Keratinocyte (primary cell): ENCODE results near the gene RHOBTB3. TPM values are rescaled to one million over a fixed set of nuclear protein-coding genes. Genes with fewer than 3 reads are reported as not detected.
"Not testable (repeated sequence)": the region's sequence is repeated elsewhere in the genome, so short reads cannot be mapped to it uniquely, and the experiment has no call there.

Experiments
- DNase-seq: peaks from one replicate; pipeline ENCODE4 v3.0.0-alpha.2; 2011; ENCODE audit warnings: low read depth, missing footprints, low spot score
- FAIRE-seq: peaks from 2 replicates; lab custom pipeline; 2011; peaks lifted over from hg19 to GRCh38; lab: Jason Lieb, UNC
- H2AFZ ChIP-seq: 2 replicates; pipeline ENCODE4 v1.6.0; 2012; ENCODE audit warnings: low read length, control low read depth, inconsistent platforms; ENCODE audit not compliant: control insufficient read depth
- H3K27ac ChIP-seq: 2 replicates; pipeline ENCODE4 v1.5.1; 2011; ENCODE audit warnings: low read length; ENCODE audit not compliant: control insufficient read depth, insufficient read depth
- H3K27me3 ChIP-seq: 3 replicates; pipeline ENCODE4 v1.6.0; 2011; ENCODE audit warnings: low read length; ENCODE audit not compliant: control insufficient read depth, insufficient read depth; ENCODE audit errors: extremely low read depth
- H3K36me3 ChIP-seq, 2 experiments: 2 replicates in 1 of 2; 3 replicates in 1 of 2; pipeline ENCODE4 v1.5.1; 2011; ENCODE audit warnings: low read length in 2 of 2, mild to moderate bottlenecking in 1 of 2; ENCODE audit not compliant: control insufficient read depth in 2 of 2, insufficient read depth in 2 of 2; ENCODE audit errors: extremely low read depth in 1 of 2
- H3K4me1 ChIP-seq: 3 replicates; pipeline ENCODE4 v1.5.1; 2011; ENCODE audit warnings: low read length; ENCODE audit not compliant: control insufficient read depth, insufficient read depth; ENCODE audit errors: extremely low read depth
- H3K4me2 ChIP-seq: 3 replicates; pipeline ENCODE4 v1.6.0; 2011; ENCODE audit warnings: low read depth, low read length; ENCODE audit not compliant: control insufficient read depth, insufficient read depth; ENCODE audit errors: extremely low read depth
- H3K4me3 ChIP-seq, 3 experiments: fragments of 200-600 bp in 1 of 3; sonication (generic) in 1 of 3; 2 replicates in 2 of 3; 3 replicates in 1 of 3; pipeline ENCODE4 v1.5.1; 2011 to 2016; ENCODE audit warnings: low read length in 3 of 3, mild to moderate bottlenecking in 3 of 3, control low read depth in 2 of 3, inconsistent platforms in 1 of 3, low read depth in 1 of 3, mixed read lengths in 1 of 3, mixed run types in 1 of 3, moderate library complexity in 1 of 3; ENCODE audit not compliant: control insufficient read depth in 2 of 3, insufficient read depth in 2 of 3; ENCODE audit errors: extremely low read depth in 1 of 3
- H3K79me2 ChIP-seq: 2 replicates; pipeline ENCODE4 v1.6.0; 2012; ENCODE audit warnings: low read length; ENCODE audit not compliant: control insufficient read depth, insufficient read depth
- H3K9ac ChIP-seq: 3 replicates; pipeline ENCODE4 v1.6.0; 2011; ENCODE audit warnings: low read length; ENCODE audit not compliant: control insufficient read depth, insufficient read depth; ENCODE audit errors: extremely low read depth
- H3K9me1 ChIP-seq: 3 replicates; pipeline ENCODE4 v1.6.0; 2011; ENCODE audit warnings: low read length; ENCODE audit not compliant: control insufficient read depth, insufficient read depth; ENCODE audit errors: extremely low read depth
- H3K9me3 ChIP-seq: 2 replicates; pipeline ENCODE4 v1.5.1; 2012; ENCODE audit warnings: low read depth, low read length; ENCODE audit not compliant: control insufficient read depth
- H4K20me1 ChIP-seq: 3 replicates; pipeline ENCODE4 v1.6.0; 2011; ENCODE audit warnings: low read length; ENCODE audit not compliant: control insufficient read depth, insufficient read depth; ENCODE audit errors: extremely low read depth
- EZH2 ChIP-seq: IDR thresholded peaks from one replicate; pipeline ENCODE4 v1.6.1; 2012; ENCODE audit warnings: inconsistent platforms, mild to moderate bottlenecking, low read length, moderate library complexity
- dilution Hi-C: fragments of 300-500 bp; cut with MboI; formaldehyde crosslinking; loops from one replicate; pipeline ENCODE4 v1.7.0; 2020; ENCODE audit warnings: low sequenced_read_pairs; ENCODE audit not compliant: extremely low pct_ligation_motif_present
- polyA plus RNA-seq, 5 experiments: library from polyadenylated mRNA; depleted of rRNA in 3 of 5; stranded (reverse) in 3 of 5; stranded (forward) in 1 of 5; unstranded in 1 of 5; fragments of >200 nt; gene quantifications; 1 replicate in 1 of 5; 2 replicates in 3 of 5; 3 replicates in 1 of 5; pipeline versions ENCODE4 v1.2.1 to v1.2.3, GENCODE V29; 2011 to 2012; ENCODE audit warnings: missing spikeins in 2 of 5, low read depth in 1 of 5, low replicate concordance in 1 of 5
- TF ChIP-seq, protein P1 (sequence below), 3 experiments: IDR thresholded peaks in 1 of 3; conservative IDR thresholded peaks in 1 of 3; optimal IDR thresholded peaks in 1 of 3; 2 replicates in 2 of 3; 3 replicates in 1 of 3; pipeline versions ENCODE3 to v1.5.1; 2011; ENCODE audit warnings: low read length in 3 of 3, mild to moderate bottlenecking in 3 of 3, moderate library complexity in 2 of 3, control low read depth in 1 of 3, inconsistent platforms in 1 of 3; ENCODE audit not compliant: insufficient read depth in 2 of 3; ENCODE audit errors: extremely low read depth in 1 of 3

The RHOBTB3 gene
- polyA plus RNA-seq, 1 donor (not counting 4 experiments of a cell fraction or from before 2014, with no cell fraction given), result 4.7 TPM

DNA sequence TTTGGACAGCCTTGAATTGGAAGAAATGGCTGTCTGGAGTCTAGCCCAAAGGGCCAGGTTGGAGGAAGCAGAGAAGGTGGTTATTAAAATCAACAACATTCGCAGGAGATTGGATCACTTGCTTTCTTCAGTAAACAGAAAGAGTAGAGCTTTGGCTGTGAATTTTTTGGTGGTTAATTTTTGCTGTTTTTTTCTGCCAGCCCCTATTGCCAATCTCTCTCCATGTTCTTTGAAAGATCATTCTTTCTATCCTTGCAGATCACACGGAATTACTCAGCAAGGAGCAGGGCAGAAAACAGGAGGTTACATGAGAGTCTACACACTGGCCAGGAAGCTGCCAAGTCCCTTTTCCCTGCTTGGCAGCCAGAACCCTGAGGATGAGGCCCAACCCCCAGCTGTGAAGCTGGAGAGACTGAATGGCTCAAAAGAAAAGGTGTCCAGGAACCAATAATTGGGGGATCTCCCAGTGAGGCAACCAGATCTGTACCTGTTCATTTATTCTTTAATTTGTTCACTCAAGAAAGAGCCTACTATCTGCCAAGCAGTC is 78.4 kb downstream of the RHOBTB3 start:
- H3K79me2 ChIP-seq, result no peaks in the 10 kb centered on the region
- H4K20me1 ChIP-seq, result no peaks in the 10 kb centered on the region
- peaks cover 21% of the 10 kb centered on the region for H3K4me1 ChIP-seq
- H3K9me3 ChIP-seq, result no peaks in the 10 kb centered on the region
- no peak overlapping the region for H3K27ac ChIP-seq
- FAIRE-seq, result no peak
- no peaks in the 10 kb centered on the region for H3K36me3 ChIP-seq
- TF ChIP-seq, protein P1, sequence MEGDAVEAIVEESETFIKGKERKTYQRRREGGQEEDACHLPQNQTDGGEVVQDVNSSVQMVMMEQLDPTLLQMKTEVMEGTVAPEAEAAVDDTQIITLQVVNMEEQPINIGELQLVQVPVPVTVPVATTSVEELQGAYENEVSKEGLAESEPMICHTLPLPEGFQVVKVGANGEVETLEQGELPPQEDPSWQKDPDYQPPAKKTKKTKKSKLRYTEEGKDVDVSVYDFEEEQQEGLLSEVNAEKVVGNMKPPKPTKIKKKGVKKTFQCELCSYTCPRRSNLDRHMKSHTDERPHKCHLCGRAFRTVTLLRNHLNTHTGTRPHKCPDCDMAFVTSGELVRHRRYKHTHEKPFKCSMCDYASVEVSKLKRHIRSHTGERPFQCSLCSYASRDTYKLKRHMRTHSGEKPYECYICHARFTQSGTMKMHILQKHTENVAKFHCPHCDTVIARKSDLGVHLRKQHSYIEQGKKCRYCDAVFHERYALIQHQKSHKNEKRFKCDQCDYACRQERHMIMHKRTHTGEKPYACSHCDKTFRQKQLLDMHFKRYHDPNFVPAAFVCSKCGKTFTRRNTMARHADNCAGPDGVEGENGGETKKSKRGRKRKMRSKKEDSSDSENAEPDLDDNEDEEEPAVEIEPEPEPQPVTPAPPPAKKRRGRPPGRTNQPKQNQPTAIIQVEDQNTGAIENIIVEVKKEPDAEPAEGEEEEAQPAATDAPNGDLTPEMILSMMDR (optimal IDR thresholded peaks at IDR 0.05 in 1 of 3, IDR thresholded peaks at IDR 0.05 in 1 of 3, conservative IDR thresholded peaks at IDR 0.05 in 1 of 3; ENCODE audit: extremely low read depth in 1 of 3, insufficient read depth in 2 of 3, low read length in 3 of 3), result no peak
- no peak for TF ChIP-seq EZH2
- no peaks in the 10 kb centered on the region for H3K9me1 ChIP-seq
- H3K9ac ChIP-seq, result no peak overlapping the region
- no peak overlapping the region for H2AFZ ChIP-seq
- no peaks in the 10 kb centered on the region for H3K27me3 ChIP-seq
- DNase-seq, result no peak
- no peak overlapping the region for H3K4me3 ChIP-seq
- dilution Hi-C loops, result no loop called here
- no peak overlapping the region for H3K4me2 ChIP-seq

DNA sequence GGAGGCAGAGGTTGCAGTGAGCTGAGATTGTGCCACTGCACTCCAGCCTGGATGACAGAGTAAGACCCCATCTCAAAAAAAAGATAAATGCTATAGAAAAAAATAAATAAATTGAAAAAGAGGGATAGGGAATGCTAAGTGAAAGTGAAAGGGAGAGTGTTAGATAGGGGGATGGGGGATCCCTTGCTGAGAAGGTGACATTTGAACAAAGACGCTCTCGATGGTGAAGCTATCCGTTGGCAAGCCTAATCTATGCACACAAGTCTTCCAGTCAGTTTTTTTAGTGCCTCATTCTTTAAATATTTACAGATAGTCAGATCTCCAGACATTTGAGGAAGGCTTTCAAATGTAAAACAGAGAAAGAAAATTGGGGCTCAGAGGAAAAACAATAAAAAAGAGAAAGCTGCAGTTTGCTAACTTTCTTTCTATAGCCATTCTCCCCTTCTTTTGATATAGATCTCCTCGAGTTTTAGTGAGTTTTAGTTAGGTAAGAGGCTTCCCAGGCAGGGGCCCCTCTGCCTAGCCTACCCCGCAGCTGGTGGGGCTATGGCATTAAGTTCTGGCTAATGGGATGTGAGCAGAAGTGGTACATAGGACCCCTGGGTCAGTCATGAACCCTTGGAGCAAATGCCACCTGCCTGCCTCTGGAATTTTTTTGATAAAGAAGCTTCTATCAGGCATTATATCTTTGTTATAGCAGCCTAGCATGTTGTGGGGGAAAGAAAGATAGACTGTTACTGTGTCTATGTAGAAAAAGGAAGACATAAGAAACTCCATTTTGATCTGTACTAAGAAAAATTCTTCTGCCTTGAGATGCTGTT is 79.4 kb downstream of the RHOBTB3 start:
- FAIRE-seq (no peak), DNase-seq (no peak)
- Histone ChIP-seq H3K27ac (no peak overlapping the region), H3K4me1 (peaks cover 21% of the 10 kb centered on the region), H4K20me1 (no peaks in the 10 kb centered on the region), H3K4me3 (no peak overlapping the region), H3K9ac (no peak overlapping the region), H3K4me2 (no peak overlapping the region), H3K27me3 (no peaks in the 10 kb centered on the region), H2AFZ (no peak overlapping the region), H3K79me2 (no peaks in the 10 kb centered on the region), H3K36me3 (no peaks in the 10 kb centered on the region), H3K9me1 (no peaks in the 10 kb centered on the region), H3K9me3 (no peaks in the 10 kb centered on the region)
- TF ChIP-seq EZH2, result no peak
- TF ChIP-seq, protein P1 (optimal IDR thresholded peaks at IDR 0.05 in 1 of 3, IDR thresholded peaks at IDR 0.05 in 1 of 3, conservative IDR thresholded peaks at IDR 0.05 in 1 of 3; ENCODE audit: extremely low read depth in 1 of 3, insufficient read depth in 2 of 3, low read length in 3 of 3), result no peak
- dilution Hi-C loops, result no loop called here

DNA sequence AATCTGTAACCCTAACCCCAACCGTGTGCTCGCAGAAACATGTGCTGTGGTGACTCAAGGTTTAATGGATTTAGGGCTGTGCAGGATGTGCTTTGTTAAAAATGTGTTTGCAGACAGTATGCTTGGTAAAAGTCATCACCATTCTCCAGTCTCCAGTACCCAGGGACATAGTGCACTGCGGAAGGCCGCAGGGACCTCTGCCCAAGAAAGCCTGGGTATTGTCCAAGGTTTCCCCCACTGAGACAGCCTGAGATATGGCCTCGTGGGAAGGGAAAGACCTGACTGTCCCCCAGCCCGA is 79.9 kb downstream of the RHOBTB3 start:
- H3K4me3 ChIP-seq, dilution Hi-C loops, H3K36me3 ChIP-seq, H3K9ac ChIP-seq, H3K4me2 ChIP-seq, H3K27me3 ChIP-seq, DNase-seq, FAIRE-seq, H3K27ac ChIP-seq, H3K79me2 ChIP-seq, H3K9me1 ChIP-seq, H4K20me1 ChIP-seq, H3K9me3 ChIP-seq, H2AFZ ChIP-seq: not testable (repeated sequence)
- peaks cover 21% of the 10 kb centered on the region for H3K4me1 ChIP-seq
